GM06990 (cell line): ENCODE measurements around the gene MSN.

ENCODE experiments used
- DNase-seq: peaks from one replicate; pipeline ENCODE4 v3.0.0-alpha.2; 2011; ENCODE audit not compliant: insufficient read length; ENCODE audit errors: extremely low read depth
- H3K27me3 ChIP-seq: replicated peaks from 2 replicates; pipeline ENCODE4 v1.6.0; 2011; ENCODE audit warnings: low read length; ENCODE audit not compliant: control insufficient read depth, insufficient read depth
- H3K36me3 ChIP-seq: 2 replicates; pipeline ENCODE4 v1.5.1; 2011; ENCODE audit warnings: low read length; ENCODE audit not compliant: control insufficient read depth, insufficient read depth
- H3K4me3 ChIP-seq: replicated peaks from 2 replicates; pipeline ENCODE4 v1.5.1; 2011; ENCODE audit warnings: low read depth, mild to moderate bottlenecking, control low read depth, low read length
- TF ChIP-seq, protein P1 (sequence below): IDR thresholded peaks from 2 replicates; pipeline ENCODE4 v1.5.1; 2011; ENCODE audit warnings: low read length, control low read depth, mild to moderate bottlenecking, inconsistent platforms; ENCODE audit not compliant: insufficient read depth, poor library complexity, severe bottlenecking

MSN gene

GRCh38 chrX:65677954-65678469 is 10.6 kb downstream of the MSN start:
- Histone ChIP-seq H3K36me3 (no peaks in the 10 kb centered on the region; the same call in 1 of the 2 replicates), H3K27me3 (no peaks in the 10 kb centered on the region), H3K4me3 (no peak overlapping the region)
- no peak for DNase-seq
- TF ChIP-seq, protein P1, sequence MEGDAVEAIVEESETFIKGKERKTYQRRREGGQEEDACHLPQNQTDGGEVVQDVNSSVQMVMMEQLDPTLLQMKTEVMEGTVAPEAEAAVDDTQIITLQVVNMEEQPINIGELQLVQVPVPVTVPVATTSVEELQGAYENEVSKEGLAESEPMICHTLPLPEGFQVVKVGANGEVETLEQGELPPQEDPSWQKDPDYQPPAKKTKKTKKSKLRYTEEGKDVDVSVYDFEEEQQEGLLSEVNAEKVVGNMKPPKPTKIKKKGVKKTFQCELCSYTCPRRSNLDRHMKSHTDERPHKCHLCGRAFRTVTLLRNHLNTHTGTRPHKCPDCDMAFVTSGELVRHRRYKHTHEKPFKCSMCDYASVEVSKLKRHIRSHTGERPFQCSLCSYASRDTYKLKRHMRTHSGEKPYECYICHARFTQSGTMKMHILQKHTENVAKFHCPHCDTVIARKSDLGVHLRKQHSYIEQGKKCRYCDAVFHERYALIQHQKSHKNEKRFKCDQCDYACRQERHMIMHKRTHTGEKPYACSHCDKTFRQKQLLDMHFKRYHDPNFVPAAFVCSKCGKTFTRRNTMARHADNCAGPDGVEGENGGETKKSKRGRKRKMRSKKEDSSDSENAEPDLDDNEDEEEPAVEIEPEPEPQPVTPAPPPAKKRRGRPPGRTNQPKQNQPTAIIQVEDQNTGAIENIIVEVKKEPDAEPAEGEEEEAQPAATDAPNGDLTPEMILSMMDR: no peak

- DNase-seq: no peak
Measured at GRCh38 chrX:65679071-65679540, 11.7 kb downstream of the MSN start.

DNA sequence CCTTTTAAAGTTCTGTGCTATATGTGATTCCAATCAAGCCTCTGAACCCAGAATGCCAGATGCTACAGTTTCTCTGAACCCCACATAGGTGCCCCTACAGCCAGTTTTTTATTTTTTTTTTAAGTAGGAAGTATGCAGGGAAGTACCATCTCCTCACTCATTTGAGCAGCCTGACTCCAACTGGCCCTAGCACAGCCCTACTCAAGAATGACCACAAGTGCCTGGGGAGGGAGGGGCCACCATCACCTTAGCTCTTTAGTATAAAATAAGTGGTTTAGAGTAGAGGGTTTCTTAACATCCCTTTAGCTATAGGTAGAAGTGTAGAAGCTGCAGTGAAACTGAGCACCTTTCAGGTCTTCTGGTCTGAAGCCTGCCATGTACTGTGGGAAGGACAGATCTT is 14.4 kb downstream of the MSN start:
- no peaks in the 10 kb centered on the region; the same call in 1 of the 2 replicates for H3K36me3 ChIP-seq
- no peak overlapping the region for H3K4me3 ChIP-seq
- DNase-seq: no peak
- no peaks in the 10 kb centered on the region for H3K27me3 ChIP-seq
- TF ChIP-seq, protein P1: no peak

More at GRCh38 chrX:65679071-65679540, 11.7 kb downstream of the MSN start:
- Histone ChIP-seq H3K36me3 (no peaks in the 10 kb centered on the region; the same call in 1 of the 2 replicates), H3K4me3 (no peak overlapping the region), H3K27me3 (no peaks in the 10 kb centered on the region)
- TF ChIP-seq, protein P1: no peak

DNA sequence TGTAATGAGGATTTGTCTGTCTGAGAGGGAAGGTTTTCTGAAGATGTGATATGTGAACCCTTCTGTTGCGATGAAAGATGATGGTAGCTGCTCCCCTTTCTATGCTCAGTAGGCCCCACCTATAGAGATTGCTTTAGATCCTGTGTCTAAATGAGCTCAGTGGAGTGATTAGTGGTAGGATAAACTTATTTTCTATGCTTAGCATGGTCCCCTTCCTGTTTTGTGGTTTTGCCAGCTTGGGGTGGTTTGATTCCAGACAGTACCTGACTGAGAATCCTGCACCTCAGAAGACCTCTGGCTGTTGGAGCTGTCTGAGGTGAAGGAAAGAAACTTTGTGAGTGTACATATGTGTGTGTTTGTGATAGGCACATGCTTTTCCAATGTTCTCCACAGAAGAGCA is 17.7 kb downstream of the MSN start:
- Histone ChIP-seq H3K27me3 (no peaks in the 10 kb centered on the region), H3K36me3 (no peaks in the 10 kb centered on the region; the same call in 1 of the 2 replicates), H3K4me3 (no peak overlapping the region)
- DNase-seq: no peak
- TF ChIP-seq, protein P1: no peak

GRCh38 chrX:65686236-65686635 is 18.8 kb downstream of the MSN start:
- TF ChIP-seq, protein P1: no peak
- DNase-seq: no peak
- Histone ChIP-seq H3K4me3 (no peak overlapping the region), H3K27me3 (no peaks in the 10 kb centered on the region), H3K36me3 (no peaks in the 10 kb centered on the region; the same call in 1 of the 2 replicates)

DNA sequence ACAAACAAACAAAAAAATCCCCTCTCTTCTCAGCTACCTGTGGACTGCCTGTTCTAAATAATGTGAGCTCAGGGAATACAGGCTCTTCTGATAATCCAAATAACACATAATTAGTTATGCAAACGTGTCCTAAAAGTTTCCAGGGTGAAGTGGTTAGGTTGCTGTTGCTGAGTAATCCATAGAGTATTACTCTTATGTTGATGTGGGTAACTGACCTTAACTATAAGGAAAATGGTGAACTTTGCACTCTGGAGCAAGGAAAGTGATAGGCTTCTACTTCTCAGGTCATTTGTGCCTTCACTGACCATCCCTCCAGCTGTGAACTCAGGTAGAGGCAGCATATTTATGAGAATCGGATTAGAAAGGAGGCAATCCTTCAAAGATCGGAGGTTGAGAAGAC is 19.9 kb downstream of the MSN start:
- Histone ChIP-seq H3K27me3 (no peaks in the 10 kb centered on the region), H3K36me3 (no peaks in the 10 kb centered on the region; the same call in none of the 2 replicates), H3K4me3 (no peak overlapping the region)
- DNase-seq: no peak
- TF ChIP-seq, protein P1: no peak
